ENCODE results near the gene PLCB3.

PLCB3 gene
- total RNA-seq = 8.5 to 15.0 (median 12.6) reads per million in 4 donors

GRCh38 chr11:64251016-64251752 is at the start of gene PLCB3:
TSS of gene PLCB3 (plus strand) at chr11:64251530. CDS start at chr11:64251650, 120 bp downstream.
- DNase-seq = peak in 4 of 5 donors; percentile 41 to 70 (median 44)

GRCh38 chr11:64201543-64201942 is 49.8 kb upstream of the PLCB3 start:
- DNase-seq = no peak

GRCh38 chr11:64202992-64203391 is 48.3 kb upstream of the PLCB3 start:
- no peak for DNase-seq

GRCh38 chr11:64203421-64204079 is 47.8 kb upstream of the PLCB3 start:
- no peak for DNase-seq

GRCh38 chr11:64204080-64204440 is 47.3 kb upstream of the PLCB3 start:
- no peak for DNase-seq

GRCh38 chr11:64204464-64204989 is 46.8 kb upstream of the PLCB3 start:
- DNase-seq = peak; percentile 64 to 83 (median 81)

- peak; percentile 38 to 84 (median 57) for DNase-seq
Observed at GRCh38 chr11:64206457-64207255, 44.7 kb upstream of the PLCB3 start, which contains the start of gene FERMT3. TSS of gene FERMT3 (plus strand) at chr11:64206721. CDS start at chr11:64207365, 644 bp downstream.

- peak; percentile 39 to 89 (median 51) for DNase-seq
Observed at GRCh38 chr11:64207256-64208085, 43.9 kb upstream of the PLCB3 start.

GRCh38 chr11:64208086-64208795 is 43.1 kb upstream of the PLCB3 start:
- no peak for DNase-seq

- DNase-seq = no peak
Observed at GRCh38 chr11:64208796-64209562, 42.4 kb upstream of the PLCB3 start.

- no peak for DNase-seq
Observed at GRCh38 chr11:64209563-64209843, 41.8 kb upstream of the PLCB3 start.

GRCh38 chr11:64210301-64211020 is 40.9 kb upstream of the PLCB3 start:
- DNase-seq = no peak

GRCh38 chr11:64211181-64211872 is 40.0 kb upstream of the PLCB3 start:
- no peak for DNase-seq

- no peak for DNase-seq
Observed at GRCh38 chr11:64216879-64217278, 34.5 kb upstream of the PLCB3 start.

GRCh38 chr11:64218628-64219353 is 32.5 kb upstream of the PLCB3 start:
- no peak for DNase-seq

- no peak for DNase-seq
Observed at GRCh38 chr11:64219354-64219684, 32.0 kb upstream of the PLCB3 start.

GRCh38 chr11:64219755-64220154 is 31.6 kb upstream of the PLCB3 start:
- DNase-seq = no peak

- DNase-seq = no peak
Observed at GRCh38 chr11:64220271-64220670, 31.1 kb upstream of the PLCB3 start.

GRCh38 chr11:64220798-64221197 is 30.5 kb upstream of the PLCB3 start:
- no peak for DNase-seq

Data from T-helper 1 cell (primary cell).